Mesothelial cell of epicardium (in vitro differentiated cells): Measurements from ENCODE around the gene MACROD2. TPM values are rescaled to one million over a fixed set of nuclear protein-coding genes. Genes with fewer than 3 reads are reported as not detected.

Experiments
- DNase-seq, 2 experiments: peaks; one replicate each; pipeline ENCODE4 v3.0.0; 2021; ENCODE audit warnings: low spot score in 2 of 2; ENCODE audit not compliant: unreplicated experiment in 2 of 2
- H3K27ac Mint-ChIP-seq: 2 replicates; pipeline ENCODE4 v1.8.0; 2021; ENCODE audit warnings: mixed read lengths
- H3K27me3 Mint-ChIP-seq: 2 replicates; pipeline ENCODE4 v1.8.0; 2021; ENCODE audit warnings: low read depth, mixed read lengths
- H3K36me3 Mint-ChIP-seq: 2 replicates; pipeline ENCODE4 v1.8.0; 2021; ENCODE audit warnings: mixed read lengths
- H3K4me1 Mint-ChIP-seq: 2 replicates; pipeline ENCODE4 v1.8.0; 2021; ENCODE audit warnings: mixed read lengths
- H3K4me3 Mint-ChIP-seq: 2 replicates; pipeline ENCODE4 v1.8.0; 2021; ENCODE audit warnings: mild to moderate bottlenecking, moderate library complexity, mixed read lengths
- H3K9me3 Mint-ChIP-seq: 2 replicates; pipeline ENCODE4 v1.8.0; 2021; ENCODE audit warnings: mixed read lengths
- total RNA-seq: library from RNA; stranded (reverse); gene quantifications from 3 replicates; pipeline ENCODE4 v1.2.1, GENCODE V29; 2021
- TF ChIP-seq, protein P1 (sequence below): fragments of 200-600 bp; sonication (generic); IDR thresholded peaks from one replicate; pipeline ENCODE4 v1.5.0; 2021; ENCODE audit warnings: antibody characterized with exemption; ENCODE audit not compliant: unreplicated experiment

The MACROD2 gene
- total RNA-seq, 1 donor from 2014 or later = 10.0 TPM

DNA sequence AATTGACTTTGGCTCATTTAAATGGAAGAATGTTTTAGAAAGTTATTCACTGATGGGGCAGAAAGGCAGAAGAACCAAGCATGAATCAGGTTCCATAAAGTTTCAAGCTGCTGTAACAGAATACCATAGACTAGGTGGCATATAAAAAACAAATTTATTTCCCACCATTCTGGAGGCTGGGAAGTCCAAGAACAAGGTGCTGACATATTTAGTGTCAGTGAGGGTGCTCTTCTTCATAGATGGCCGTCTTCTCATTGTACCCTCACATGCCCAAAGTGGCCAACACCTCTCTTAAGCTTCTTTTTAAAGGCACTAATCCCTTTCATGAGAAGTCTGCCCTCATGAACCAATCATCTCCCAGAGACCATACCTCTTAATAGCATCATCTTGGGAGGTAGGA, 902.3 kb downstream of the MACROD2 start:
- no peaks in the 10 kb centered on the region for H3K27me3 Mint-ChIP-seq
- H3K27ac Mint-ChIP-seq = no peak overlapping the region
- TF ChIP-seq, protein P1, sequence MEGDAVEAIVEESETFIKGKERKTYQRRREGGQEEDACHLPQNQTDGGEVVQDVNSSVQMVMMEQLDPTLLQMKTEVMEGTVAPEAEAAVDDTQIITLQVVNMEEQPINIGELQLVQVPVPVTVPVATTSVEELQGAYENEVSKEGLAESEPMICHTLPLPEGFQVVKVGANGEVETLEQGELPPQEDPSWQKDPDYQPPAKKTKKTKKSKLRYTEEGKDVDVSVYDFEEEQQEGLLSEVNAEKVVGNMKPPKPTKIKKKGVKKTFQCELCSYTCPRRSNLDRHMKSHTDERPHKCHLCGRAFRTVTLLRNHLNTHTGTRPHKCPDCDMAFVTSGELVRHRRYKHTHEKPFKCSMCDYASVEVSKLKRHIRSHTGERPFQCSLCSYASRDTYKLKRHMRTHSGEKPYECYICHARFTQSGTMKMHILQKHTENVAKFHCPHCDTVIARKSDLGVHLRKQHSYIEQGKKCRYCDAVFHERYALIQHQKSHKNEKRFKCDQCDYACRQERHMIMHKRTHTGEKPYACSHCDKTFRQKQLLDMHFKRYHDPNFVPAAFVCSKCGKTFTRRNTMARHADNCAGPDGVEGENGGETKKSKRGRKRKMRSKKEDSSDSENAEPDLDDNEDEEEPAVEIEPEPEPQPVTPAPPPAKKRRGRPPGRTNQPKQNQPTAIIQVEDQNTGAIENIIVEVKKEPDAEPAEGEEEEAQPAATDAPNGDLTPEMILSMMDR = no peak
- no peak for DNase-seq
- H3K9me3 Mint-ChIP-seq = peaks cover 9% of the 10 kb centered on the region
- no peak overlapping the region for H3K4me3 Mint-ChIP-seq
- H3K36me3 Mint-ChIP-seq = peaks cover 2% of the 10 kb centered on the region
- H3K4me1 Mint-ChIP-seq = no peaks in the 10 kb centered on the region

DNA sequence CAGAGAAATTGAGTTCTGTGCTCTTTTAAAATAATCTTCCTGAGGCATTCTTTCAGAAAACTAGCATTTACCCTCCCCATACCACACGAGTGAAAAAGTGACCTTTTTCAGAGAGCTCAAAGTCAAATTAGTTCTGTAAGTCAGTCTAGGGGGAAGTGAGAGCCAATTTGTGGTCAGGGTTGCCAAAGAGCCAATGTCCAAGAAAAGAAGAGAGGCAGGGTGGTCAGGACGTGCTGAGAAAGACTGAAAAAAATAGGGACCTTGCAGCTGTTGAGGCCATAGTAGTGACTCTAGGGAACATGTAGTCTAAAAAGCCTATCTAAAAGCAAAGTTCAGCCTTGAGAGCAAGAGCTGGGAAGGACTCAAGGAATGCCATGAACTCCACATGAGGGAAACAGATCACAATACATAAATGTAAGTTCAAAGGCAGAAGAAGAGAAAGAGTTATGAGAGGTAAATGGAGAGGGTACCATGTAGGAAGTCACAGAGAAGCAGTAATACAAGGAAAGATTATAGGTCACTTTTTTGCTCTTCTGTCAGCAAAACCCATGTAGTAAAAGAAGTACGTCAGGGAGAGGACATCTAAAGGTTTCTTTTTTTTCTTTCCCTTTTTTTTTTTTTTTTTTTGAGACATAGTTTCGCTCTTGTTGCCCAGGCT, 907.2 kb downstream of the MACROD2 start:
- DNase-seq = no peak
- Mint-ChIP-seq H3K36me3 (peaks cover 2% of the 10 kb centered on the region), H3K9me3 (peaks cover 12% of the 10 kb centered on the region), H3K27me3 (no peaks in the 10 kb centered on the region), H3K4me1 (peaks cover 6% of the 10 kb centered on the region), H3K4me3 (no peak overlapping the region), H3K27ac (no peak overlapping the region)
- TF ChIP-seq, protein P1 = no peak

DNA sequence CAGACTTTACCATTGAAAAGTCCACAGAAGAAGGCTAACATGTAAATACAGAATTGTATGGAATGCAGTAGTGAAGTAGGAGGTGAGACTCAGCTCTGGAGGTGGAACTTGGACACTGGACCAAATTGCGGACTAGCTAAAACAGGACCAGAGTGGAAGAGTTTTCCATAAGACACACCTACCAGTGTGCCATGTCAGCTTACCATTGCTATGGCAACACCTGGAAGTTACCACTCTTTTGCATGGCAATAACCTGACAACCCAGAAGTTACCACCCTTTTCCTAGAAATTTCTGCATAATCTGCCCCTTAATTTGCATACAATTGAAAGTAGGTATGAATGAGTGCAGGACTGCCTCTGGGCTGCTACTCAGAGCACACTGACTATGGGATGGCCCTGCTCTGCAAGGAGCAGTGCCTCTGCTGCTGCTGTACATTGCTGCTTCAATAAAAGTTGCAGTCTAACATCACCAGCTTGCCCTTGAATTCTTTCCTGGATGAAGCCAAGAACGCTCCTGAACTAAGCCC, 911.7 kb downstream of the MACROD2 start:
- peaks cover 25% of the 10 kb centered on the region for H3K4me1 Mint-ChIP-seq
- H3K4me3 Mint-ChIP-seq = no peak overlapping the region
- H3K27ac Mint-ChIP-seq = no peak overlapping the region
- H3K36me3 Mint-ChIP-seq = no peaks in the 10 kb centered on the region
- no peak for DNase-seq
- TF ChIP-seq, protein P1 = no peak
- peaks cover 9% of the 10 kb centered on the region for H3K9me3 Mint-ChIP-seq
- H3K27me3 Mint-ChIP-seq = no peaks in the 10 kb centered on the region

DNA sequence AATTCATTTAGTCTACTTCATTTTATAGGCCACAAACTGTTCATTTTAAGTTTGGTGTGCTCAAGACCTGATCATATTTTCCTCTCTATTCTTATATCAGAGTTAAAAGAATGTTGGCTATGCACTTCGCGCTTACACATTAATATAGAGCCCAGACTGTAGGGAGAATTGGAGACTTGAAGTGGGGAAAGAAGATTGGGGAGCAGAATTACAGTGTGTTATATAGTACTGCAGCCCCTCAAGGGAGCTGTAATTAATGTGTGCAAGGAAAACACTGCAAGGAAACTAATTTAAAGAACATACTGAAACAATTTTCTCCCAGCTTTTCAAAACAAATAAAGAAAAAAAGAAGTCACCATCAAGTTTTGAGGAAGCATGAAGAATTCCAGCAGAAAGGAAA, 914.8 kb downstream of the MACROD2 start:
- peak overlapping the region; percentile 67 for H3K27ac Mint-ChIP-seq
- H3K27me3 Mint-ChIP-seq = no peaks in the 10 kb centered on the region
- TF ChIP-seq, protein P1 = no peak
- H3K4me3 Mint-ChIP-seq = no peak overlapping the region
- no peaks in the 10 kb centered on the region for H3K36me3 Mint-ChIP-seq
- H3K9me3 Mint-ChIP-seq = no peaks in the 10 kb centered on the region
- peaks cover 39% of the 10 kb centered on the region for H3K4me1 Mint-ChIP-seq
- no peak for DNase-seq

DNA sequence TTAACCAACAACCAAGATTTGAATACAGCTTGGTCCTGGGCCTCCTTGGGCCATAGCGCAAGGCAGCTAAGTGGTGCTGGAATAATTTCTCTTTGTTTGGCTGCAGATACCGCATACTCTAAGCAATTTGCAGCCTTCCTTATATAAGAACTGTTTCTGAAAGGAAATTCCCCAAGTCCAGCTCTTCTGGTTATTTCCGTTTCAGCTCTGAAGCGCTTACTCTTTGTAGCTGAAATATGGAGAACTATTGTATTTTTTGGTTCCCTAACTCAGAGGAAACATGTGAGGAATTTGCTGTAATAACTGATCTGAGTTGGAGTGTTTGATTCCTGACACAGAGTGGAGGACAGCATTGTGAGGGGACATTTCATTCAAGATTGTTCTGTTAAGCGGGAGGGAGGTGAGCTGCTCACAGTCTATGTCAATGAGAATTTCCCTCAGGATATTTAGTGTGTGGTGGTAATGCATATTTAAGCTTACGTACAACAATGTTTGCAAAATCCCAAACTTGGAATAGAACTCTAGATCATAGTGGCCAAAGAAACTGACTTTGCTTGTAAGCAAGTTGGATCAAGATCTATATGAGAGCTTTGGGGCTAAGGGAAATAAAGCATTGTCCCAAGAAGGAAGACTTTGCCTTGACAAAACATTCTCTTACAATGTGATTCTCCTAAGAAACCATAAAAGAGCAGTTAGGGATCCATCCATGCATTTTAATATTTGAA, 918.7 kb downstream of the MACROD2 start:
- H3K9me3 Mint-ChIP-seq = no peaks in the 10 kb centered on the region
- no peak for DNase-seq
- peak overlapping the region; percentile 5 for H3K27ac Mint-ChIP-seq
- H3K36me3 Mint-ChIP-seq = no peaks in the 10 kb centered on the region
- H3K4me3 Mint-ChIP-seq = no peak overlapping the region
- H3K4me1 Mint-ChIP-seq = peaks cover 60% of the 10 kb centered on the region
- no peaks in the 10 kb centered on the region for H3K27me3 Mint-ChIP-seq
- TF ChIP-seq, protein P1 = no peak
